Loucy (cell line): ENCODE data around the gene WWOX.

Experiments
- H2AFZ ChIP-seq: fragments of 200-600 bp; sonication (generic); 2 replicates; pipeline ENCODE4 v1.6.0; 2016; ENCODE audit warnings: antibody characterized with exemption, mild to moderate bottlenecking, low read length, moderate library complexity
- H3F3A ChIP-seq: fragments of 200-600 bp; 2 replicates; pipeline ENCODE4 v1.6.0; 2016; ENCODE audit warnings: antibody characterized with exemption, low read depth, mild to moderate bottlenecking
- H3K27me3 ChIP-seq: fragments of 200-600 bp; sonication (generic); 2 replicates; pipeline ENCODE4 v1.6.1; 2014; ENCODE audit warnings: low read length, mild to moderate bottlenecking; ENCODE audit not compliant: insufficient read depth, poor library complexity, severe bottlenecking
- H3K36me3 ChIP-seq: fragments of 200-600 bp; sonication (generic); 2 replicates; pipeline ENCODE4 v1.6.1; 2016; ENCODE audit warnings: low read length; ENCODE audit not compliant: insufficient read depth
- H3K4me1 ChIP-seq: fragments of 200-600 bp; sonication (generic); 2 replicates; pipeline ENCODE4 v1.5.1; 2014; ENCODE audit warnings: low read length, mild to moderate bottlenecking; ENCODE audit not compliant: insufficient read depth, poor library complexity, severe bottlenecking
- H3K4me2 ChIP-seq: fragments of 200-600 bp; sonication (generic); 2 replicates; pipeline ENCODE4 v1.6.0; 2014; ENCODE audit warnings: antibody characterized with exemption, low read length, low read depth, mild to moderate bottlenecking; ENCODE audit not compliant: poor library complexity, severe bottlenecking
- H3K4me3 ChIP-seq: fragments of 200-600 bp; sonication (generic); 2 replicates; pipeline ENCODE4 v1.5.1; 2014; ENCODE audit warnings: low read length, mild to moderate bottlenecking, mixed read lengths; ENCODE audit not compliant: poor library complexity, severe bottlenecking
- H3K79me2 ChIP-seq: fragments of 200-600 bp; sonication (generic); 2 replicates; pipeline ENCODE4 v1.6.1; 2014; ENCODE audit warnings: low read length; ENCODE audit not compliant: insufficient read depth
- H3K9ac ChIP-seq: fragments of 200-600 bp; sonication (generic); 2 replicates; pipeline ENCODE4 v1.6.0; 2014; ENCODE audit warnings: mild to moderate bottlenecking, low read depth, low read length, moderate library complexity; ENCODE audit not compliant: poor library complexity, severe bottlenecking
- H3K9me2 ChIP-seq: fragments of 200-600 bp; sonication (generic); replicated peaks from 2 replicates; pipeline ENCODE4 v1.6.1; 2016; ENCODE audit warnings: low read depth, low read length, mixed read lengths
- H3K9me3 ChIP-seq: fragments of 200-600 bp; sonication (generic); 2 replicates; pipeline ENCODE4 v1.6.1; 2014; ENCODE audit warnings: mild to moderate bottlenecking, antibody characterized with exemption, low read length, low read depth; ENCODE audit not compliant: insufficient read depth
- H4K20me1 ChIP-seq: fragments of 200-600 bp; sonication (generic); 2 replicates; pipeline ENCODE4 v1.6.0; 2014; ENCODE audit warnings: antibody characterized with exemption, low read length, mild to moderate bottlenecking; ENCODE audit not compliant: insufficient read depth, poor library complexity, severe bottlenecking
- CTCF ChIP-seq: fragments of 200-600 bp; sonication (generic); conservative IDR thresholded peaks from 2 replicates; pipeline ENCODE4 v1.5.1; 2014; ENCODE audit warnings: mild to moderate bottlenecking, antibody characterized with exemption, low read length
- EZH2phosphoT487 ChIP-seq: fragments of 200-600 bp; IDR thresholded peaks from 2 replicates; pipeline ENCODE4 v1.6.1; 2018; ENCODE audit warnings: antibody characterized with exemption, mild to moderate bottlenecking, moderate library complexity, borderline replicate concordance

Gene WWOX

GRCh38 chr16:78452025-78452555, 352.6 kb downstream of the WWOX start:
- Histone ChIP-seq H3K36me3 (no peaks in the 10 kb centered on the region), H3K9me2 (no peaks in the 10 kb centered on the region), H3K4me3 (no peak overlapping the region), H3K79me2 (no peaks in the 10 kb centered on the region), H3K4me2 (no peak overlapping the region), H3K4me1 (peaks cover 7% of the 10 kb centered on the region), H3K27me3 (no peaks in the 10 kb centered on the region), H3F3A (no peaks in the 10 kb centered on the region), H4K20me1 (no peaks in the 10 kb centered on the region), H3K9ac (no peak overlapping the region), H2AFZ (no peak overlapping the region), H3K9me3 (no peaks in the 10 kb centered on the region)
- TF ChIP-seq EZH2phosphoT487 = no peak
- no peak for TF ChIP-seq CTCF

GRCh38 chr16:78455861-78456260, 356.4 kb downstream of the WWOX start:
- H4K20me1 ChIP-seq = no peaks in the 10 kb centered on the region
- no peak overlapping the region for H3K4me3 ChIP-seq
- no peaks in the 10 kb centered on the region for H3K79me2 ChIP-seq
- H3F3A ChIP-seq = no peaks in the 10 kb centered on the region
- H3K36me3 ChIP-seq = no peaks in the 10 kb centered on the region
- no peaks in the 10 kb centered on the region for H3K9me3 ChIP-seq
- H3K9ac ChIP-seq = no peak overlapping the region
- TF ChIP-seq CTCF = no peak
- no peak for TF ChIP-seq EZH2phosphoT487
- no peak overlapping the region for H2AFZ ChIP-seq
- no peaks in the 10 kb centered on the region for H3K27me3 ChIP-seq
- no peak overlapping the region for H3K4me2 ChIP-seq
- H3K9me2 ChIP-seq = no peaks in the 10 kb centered on the region
- H3K4me1 ChIP-seq = no peaks in the 10 kb centered on the region

GRCh38 chr16:78458588-78458987, 359.1 kb downstream of the WWOX start:
- Histone ChIP-seq H2AFZ (no peak overlapping the region), H3K36me3 (no peaks in the 10 kb centered on the region), H3K79me2 (no peaks in the 10 kb centered on the region), H3K9me2 (no peaks in the 10 kb centered on the region), H3K4me3 (no peak overlapping the region), H3F3A (no peaks in the 10 kb centered on the region), H3K4me2 (no peak overlapping the region), H3K9me3 (no peaks in the 10 kb centered on the region), H3K4me1 (peaks cover 2% of the 10 kb centered on the region), H3K9ac (no peak overlapping the region), H3K27me3 (no peaks in the 10 kb centered on the region), H4K20me1 (no peaks in the 10 kb centered on the region)
- TF ChIP-seq EZH2phosphoT487 = no peak
- peak; percentile 62 for TF ChIP-seq CTCF
